ENCODE results near the gene SOX1. TPM values are rescaled to one million over a fixed set of nuclear protein-coding genes. Genes with fewer than 3 reads are reported as not detected.

The SOX1 gene
- total RNA-seq, 1 donor from 2014 or later = not detected

DNA sequence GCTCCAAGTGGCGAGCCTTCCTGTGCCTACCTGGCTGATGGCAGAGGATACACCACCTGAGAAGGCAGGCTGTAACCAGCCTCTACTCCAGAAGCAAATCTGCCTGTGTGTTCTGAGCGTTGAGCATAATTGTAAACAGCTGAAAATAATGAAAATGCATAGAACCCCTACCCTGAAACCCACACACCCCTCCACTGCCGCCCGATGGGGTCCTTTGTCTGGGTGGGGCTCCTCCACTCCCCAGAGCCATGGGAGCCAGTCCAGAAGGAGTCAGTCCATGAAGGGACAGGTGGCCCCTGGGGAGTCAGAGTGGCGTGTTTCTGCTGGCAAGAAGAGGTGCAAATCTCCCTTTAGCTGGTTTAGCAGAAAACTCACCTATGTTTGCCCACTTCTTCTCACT, 8.0 kb upstream of the SOX1 start:
- H3K27me3 ChIP-seq (ENCODE audit: control insufficient read depth, insufficient read depth, low read length) = peaks cover 72% of the 10 kb centered on the region
- H3K4me3 ChIP-seq (ENCODE audit: low read depth, low read length) = no peak overlapping the region
- no peak for TF ChIP-seq CTCF (IDR thresholded peaks at IDR 0.05; ENCODE audit: insufficient read depth, low read length, severe bottlenecking)
- DNase-seq (ENCODE audit: low read depth) (no peak), FAIRE-seq (no peak)
- no peaks in the 10 kb centered on the region for H3K36me3 ChIP-seq (ENCODE audit: control insufficient read depth, insufficient read depth, low read length)

GRCh38 chr13:112059457-112060281, 7.3 kb upstream of the SOX1 start:
- TF ChIP-seq CTCF (IDR thresholded peaks at IDR 0.05; ENCODE audit: insufficient read depth, low read length, severe bottlenecking) = no peak
- Histone ChIP-seq H3K4me3 (ENCODE audit: low read depth, low read length) (no peak overlapping the region), H3K36me3 (ENCODE audit: control insufficient read depth, insufficient read depth, low read length) (no peaks in the 10 kb centered on the region), H3K27me3 (ENCODE audit: control insufficient read depth, insufficient read depth, low read length) (peaks cover 69% of the 10 kb centered on the region)
- DNase-seq (ENCODE audit: low read depth) (peak; percentile 2), FAIRE-seq (no peak)

GRCh38 chr13:112060282-112060830, 6.6 kb upstream of the SOX1 start:
- DNase-seq (ENCODE audit: low read depth) (no peak), FAIRE-seq (no peak)
- Histone ChIP-seq H3K4me3 (ENCODE audit: low read depth, low read length) (no peak overlapping the region), H3K27me3 (ENCODE audit: control insufficient read depth, insufficient read depth, low read length) (peaks cover 62% of the 10 kb centered on the region), H3K36me3 (ENCODE audit: control insufficient read depth, insufficient read depth, low read length) (no peaks in the 10 kb centered on the region)
- no peak for TF ChIP-seq CTCF (IDR thresholded peaks at IDR 0.05; ENCODE audit: insufficient read depth, low read length, severe bottlenecking)

DNA sequence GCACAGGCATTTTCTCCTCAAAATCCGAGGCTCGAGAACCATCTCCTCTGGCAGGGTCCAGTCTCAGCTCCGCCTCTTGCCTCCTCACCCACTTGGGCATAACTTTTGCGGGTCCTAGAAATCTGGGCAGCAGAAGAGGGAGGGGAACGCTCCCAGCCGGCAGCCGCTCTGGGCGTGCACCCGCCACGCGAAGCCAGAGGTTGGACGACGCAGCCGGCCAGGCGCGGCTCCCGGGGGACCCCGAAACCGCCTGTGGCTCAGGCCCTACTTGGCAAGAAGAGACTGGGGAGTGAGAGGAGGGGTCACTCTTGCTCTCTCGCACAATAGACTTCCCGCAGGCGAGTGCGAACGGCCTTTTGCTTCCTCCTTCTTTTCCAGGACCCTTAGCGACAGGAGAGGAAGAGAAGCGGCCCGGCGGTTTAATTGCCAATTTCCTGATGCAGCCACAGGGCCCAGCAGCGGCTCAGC, 6.0 kb upstream of the SOX1 start:
- DNase-seq (ENCODE audit: low read depth) (no peak), FAIRE-seq (no peak)
- Histone ChIP-seq H3K27me3 (ENCODE audit: control insufficient read depth, insufficient read depth, low read length) (peaks cover 65% of the 10 kb centered on the region), H3K4me3 (ENCODE audit: low read depth, low read length) (no peak overlapping the region), H3K36me3 (ENCODE audit: control insufficient read depth, insufficient read depth, low read length) (no peaks in the 10 kb centered on the region)
- no peak for TF ChIP-seq CTCF (IDR thresholded peaks at IDR 0.05; ENCODE audit: insufficient read depth, low read length, severe bottlenecking)

GRCh38 chr13:112061367-112062061, 5.4 kb upstream of the SOX1 start:
- no peak for TF ChIP-seq CTCF (IDR thresholded peaks at IDR 0.05; ENCODE audit: insufficient read depth, low read length, severe bottlenecking)
- Histone ChIP-seq H3K4me3 (ENCODE audit: low read depth, low read length) (no peak overlapping the region), H3K36me3 (ENCODE audit: control insufficient read depth, insufficient read depth, low read length) (no peaks in the 10 kb centered on the region), H3K27me3 (ENCODE audit: control insufficient read depth, insufficient read depth, low read length) (peaks cover 70% of the 10 kb centered on the region)
- FAIRE-seq = no peak
- DNase-seq (ENCODE audit: low read depth) = no peak
